Immature natural killer cell (primary cell): ENCODE results near the gene NFKBIL1. TPM values are rescaled to one million over a fixed set of nuclear protein-coding genes. Genes with fewer than 3 reads are reported as not detected.

ENCODE experiments used
- DNase-seq, 3 donors: peaks; one replicate each; pipeline ENCODE4 v3.0.0; 2022; ENCODE audit warnings: mixed read lengths in 1 of 3
- H3K27ac Mint-ChIP-seq, 6 donors: one replicate each; pipeline ENCODE4 v1.8.0; 2020; ENCODE audit warnings: mixed read lengths in 6 of 6, mild to moderate bottlenecking in 5 of 6, inconsistent platforms in 4 of 6, moderate library complexity in 3 of 6
- H3K27me3 Mint-ChIP-seq, 3 donors: one replicate each; pipeline ENCODE4 v1.8.0; 2020 to 2021; ENCODE audit warnings: low read depth in 3 of 3, mild to moderate bottlenecking in 3 of 3, mixed read lengths in 3 of 3, moderate library complexity in 3 of 3, inconsistent platforms in 1 of 3
- H3K36me3 Mint-ChIP-seq, 3 donors: one replicate each; pipeline ENCODE4 v1.8.0; 2020; ENCODE audit warnings: mixed read lengths in 3 of 3, inconsistent platforms in 2 of 3, mild to moderate bottlenecking in 2 of 3
- H3K4me1 Mint-ChIP-seq, 2 donors: one replicate each; pipeline ENCODE4 v1.8.0; 2020; ENCODE audit warnings: inconsistent platforms in 2 of 2, mild to moderate bottlenecking in 2 of 2, mixed read lengths in 2 of 2, moderate library complexity in 1 of 2
- H3K4me3 Mint-ChIP-seq, 5 donors: one replicate each; pipeline ENCODE4 v1.8.0; 2020; ENCODE audit warnings: mild to moderate bottlenecking in 5 of 5, mixed read lengths in 5 of 5, inconsistent platforms in 3 of 5, moderate library complexity in 3 of 5
- H3K9me3 Mint-ChIP-seq, 6 donors: one replicate each; pipeline ENCODE4 v1.8.0; 2020; ENCODE audit warnings: mild to moderate bottlenecking in 6 of 6, mixed read lengths in 6 of 6, inconsistent platforms in 4 of 6, moderate library complexity in 3 of 6
- polyA plus RNA-seq, 3 donors: library from polyadenylated mRNA; unstranded; fragments of 300-500 nt; fragmentation: Illumina TruSeq; gene quantifications; one replicate each; pipeline ENCODE4 v1.2.3, GENCODE V29; 2021

Gene NFKBIL1
- polyA plus RNA-seq, 3 donors from 2014 or later: 5.0 to 15.0 (median 13.6) TPM

- Mint-ChIP-seq H3K4me3 (peak within 1 kb of the TSS; percentile 79 to 96 (median 86)), H3K36me3 (peaks cover 3 to 6% (median 4%) of the 10 kb centered on the region in 3 donors), H3K27ac (peak within 1 kb of the TSS; percentile 86 to 97 (median 94))
Measured at GRCh38 chr6:31575335-31575901, 28.0 kb downstream of the NFKBIL1 start, which contains the start of gene TNF. Gene TNF, plus strand, starts transcription at chr6:31575565. Its CDS starts 177 bp downstream, at chr6:31575742.

DNA sequence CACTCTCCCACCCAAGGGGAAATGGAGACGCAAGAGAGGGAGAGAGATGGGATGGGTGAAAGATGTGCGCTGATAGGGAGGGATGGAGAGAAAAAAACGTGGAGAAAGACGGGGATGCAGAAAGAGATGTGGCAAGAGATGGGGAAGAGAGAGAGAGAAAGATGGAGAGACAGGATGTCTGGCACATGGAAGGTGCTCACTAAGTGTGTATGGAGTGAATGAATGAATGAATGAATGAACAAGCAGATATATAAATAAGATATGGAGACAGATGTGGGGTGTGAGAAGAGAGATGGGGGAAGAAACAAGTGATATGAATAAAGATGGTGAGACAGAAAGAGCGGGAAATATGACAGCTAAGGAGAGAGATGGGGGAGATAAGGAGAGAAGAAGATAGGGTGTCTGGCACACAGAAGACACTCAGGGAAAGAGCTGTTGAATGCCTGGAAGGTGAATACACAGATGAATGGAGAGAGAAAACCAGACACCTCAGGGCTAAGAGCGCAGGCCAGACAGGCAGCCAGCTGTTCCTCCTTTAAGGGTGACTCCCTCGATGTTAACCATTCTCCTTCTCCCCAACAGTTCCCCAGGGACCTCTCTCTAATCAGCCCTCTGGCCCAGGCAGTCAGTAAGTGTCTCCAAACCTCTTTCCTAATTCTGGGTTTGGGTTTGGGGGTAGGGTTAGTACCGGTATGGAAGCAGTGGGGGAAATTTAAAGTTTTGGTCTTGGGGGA, 28.7 kb downstream of the NFKBIL1 start:
- Mint-ChIP-seq H3K4me3 (peak overlapping the region; percentile 79 to 96 (median 86)), H3K27me3 (peaks cover 6 to 15% (median 10%) of the 10 kb centered on the region in 3 donors), H3K4me1 (peaks cover 90 to 92% of the 10 kb centered on the region in 2 donors), H3K9me3 (no peaks in the 10 kb centered on the region), H3K36me3 (peaks cover 4 to 6% (median 5%) of the 10 kb centered on the region in 3 donors), H3K27ac (peak overlapping the region; percentile 86 to 97 (median 94))
- no peak for DNase-seq

More at GRCh38 chr6:31575335-31575901, 28.0 kb downstream of the NFKBIL1 start, which contains the start of gene TNF:
- Mint-ChIP-seq H3K9me3 (no peaks in the 10 kb centered on the region), H3K27me3 (peaks cover 6 to 15% (median 8%) of the 10 kb centered on the region in 3 donors), H3K4me1 (peaks cover 85 to 92% of the 10 kb centered on the region in 2 donors)
- DNase-seq: peak in 1 of 3 donors; percentile 59

GRCh38 chr6:31576897-31577578, 29.6 kb downstream of the NFKBIL1 start:
- Mint-ChIP-seq H3K4me3 (peak overlapping the region; percentile 79 to 96 (median 86)), H3K4me1 (peaks cover 91 to 92% of the 10 kb centered on the region in 2 donors), H3K27ac (peak overlapping the region; percentile 86 to 97 (median 94)), H3K36me3 (peaks cover 7 to 10% (median 10%) of the 10 kb centered on the region in 3 donors), H3K27me3 (peaks cover 6 to 15% (median 10%) of the 10 kb centered on the region in 3 donors), H3K9me3 (no peaks in the 10 kb centered on the region)
- DNase-seq: peak; percentile 71 to 74 (median 74)

- H3K36me3 Mint-ChIP-seq: peaks cover 7 to 10% (median 10%) of the 10 kb centered on the region in 3 donors
- peak overlapping the region; percentile 86 to 97 (median 94) for H3K27ac Mint-ChIP-seq
- H3K4me1 Mint-ChIP-seq: peaks cover 91 to 92% of the 10 kb centered on the region in 2 donors
- peak overlapping the region; percentile 79 to 96 (median 86) for H3K4me3 Mint-ChIP-seq
- H3K27me3 Mint-ChIP-seq: peaks cover 6 to 13% (median 10%) of the 10 kb centered on the region in 3 donors
- no peaks in the 10 kb centered on the region for H3K9me3 Mint-ChIP-seq
- no peak for DNase-seq
Measured at GRCh38 chr6:31577579-31577966, 30.2 kb downstream of the NFKBIL1 start.

DNA sequence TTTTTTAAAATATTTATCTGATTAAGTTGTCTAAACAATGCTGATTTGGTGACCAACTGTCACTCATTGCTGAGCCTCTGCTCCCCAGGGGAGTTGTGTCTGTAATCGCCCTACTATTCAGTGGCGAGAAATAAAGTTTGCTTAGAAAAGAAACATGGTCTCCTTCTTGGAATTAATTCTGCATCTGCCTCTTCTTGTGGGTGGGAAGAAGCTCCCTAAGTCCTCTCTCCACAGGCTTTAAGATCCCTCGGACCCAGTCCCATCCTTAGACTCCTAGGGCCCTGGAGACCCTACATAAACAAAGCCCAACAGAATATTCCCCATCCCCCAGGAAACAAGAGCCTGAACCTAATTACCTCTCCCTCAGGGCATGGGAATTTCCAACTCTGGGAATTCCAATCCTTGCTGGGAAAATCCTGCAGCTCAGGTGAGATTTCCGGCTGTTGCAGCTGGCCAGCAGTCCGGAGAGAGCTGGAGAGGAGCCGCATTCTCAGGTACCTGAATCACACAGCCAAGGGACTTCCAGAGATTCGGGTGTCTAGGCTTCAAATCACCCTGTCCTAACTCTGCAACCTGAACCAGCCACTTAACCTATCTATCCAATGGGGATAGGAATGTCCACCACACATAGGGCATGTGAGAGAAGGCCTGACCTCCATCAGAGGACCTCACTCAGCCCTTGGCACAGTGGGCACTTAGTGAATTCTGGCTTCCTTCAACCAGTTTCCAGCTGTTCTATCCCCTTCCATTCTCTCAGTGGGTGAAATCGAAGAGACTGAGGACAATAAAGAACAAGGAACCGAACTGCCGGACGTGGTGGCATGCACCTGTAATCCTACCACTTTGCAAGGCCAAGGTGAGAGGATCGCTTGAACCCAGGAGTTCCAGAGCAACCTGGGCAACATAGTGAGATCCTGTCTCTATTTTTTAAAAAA, 31.0 kb downstream of the NFKBIL1 start:
- DNase-seq: no peak
- H3K9me3 Mint-ChIP-seq: no peaks in the 10 kb centered on the region
- H3K4me1 Mint-ChIP-seq: peaks cover 89 to 93% of the 10 kb centered on the region in 2 donors
- peaks cover 6 to 13% (median 10%) of the 10 kb centered on the region in 3 donors for H3K27me3 Mint-ChIP-seq
- peaks cover 10 to 14% (median 10%) of the 10 kb centered on the region in 3 donors for H3K36me3 Mint-ChIP-seq
- H3K4me3 Mint-ChIP-seq: peak overlapping the region; percentile 50 to 70 (median 54)
- peak overlapping the region; percentile 51 to 96 (median 80) for H3K27ac Mint-ChIP-seq

DNA sequence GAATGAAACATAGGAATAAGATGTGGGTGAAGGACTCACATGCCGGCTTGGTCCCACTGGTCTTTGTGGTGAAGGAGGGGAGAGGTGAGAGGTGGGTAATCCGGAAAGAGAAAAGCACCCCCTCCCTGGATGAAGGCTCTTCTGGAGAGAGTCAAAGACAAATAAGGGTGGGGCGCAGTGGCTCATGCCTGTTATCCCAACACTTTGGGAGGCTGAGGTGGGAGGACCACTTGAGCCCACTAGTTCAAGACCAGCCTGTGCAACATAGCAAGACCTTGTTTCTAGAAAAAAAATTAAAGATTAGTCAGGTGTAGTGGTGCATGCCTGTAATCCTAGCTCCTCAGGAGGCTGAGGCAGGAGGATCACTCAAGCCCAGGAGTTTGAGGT, 31.7 kb downstream of the NFKBIL1 start:
- peaks cover 85 to 87% of the 10 kb centered on the region in 2 donors for H3K4me1 Mint-ChIP-seq
- no peaks in the 10 kb centered on the region for H3K9me3 Mint-ChIP-seq
- H3K36me3 Mint-ChIP-seq: peaks cover 10 to 14% (median 10%) of the 10 kb centered on the region in 3 donors
- no peak for DNase-seq
- H3K27ac Mint-ChIP-seq: peak overlapping the region; percentile 34 to 96 (median 86)
- H3K27me3 Mint-ChIP-seq: peaks cover 6 to 13% (median 10%) of the 10 kb centered on the region in 3 donors
- H3K4me3 Mint-ChIP-seq: peak overlapping the region; percentile 21 to 100 (median 62)

DNA sequence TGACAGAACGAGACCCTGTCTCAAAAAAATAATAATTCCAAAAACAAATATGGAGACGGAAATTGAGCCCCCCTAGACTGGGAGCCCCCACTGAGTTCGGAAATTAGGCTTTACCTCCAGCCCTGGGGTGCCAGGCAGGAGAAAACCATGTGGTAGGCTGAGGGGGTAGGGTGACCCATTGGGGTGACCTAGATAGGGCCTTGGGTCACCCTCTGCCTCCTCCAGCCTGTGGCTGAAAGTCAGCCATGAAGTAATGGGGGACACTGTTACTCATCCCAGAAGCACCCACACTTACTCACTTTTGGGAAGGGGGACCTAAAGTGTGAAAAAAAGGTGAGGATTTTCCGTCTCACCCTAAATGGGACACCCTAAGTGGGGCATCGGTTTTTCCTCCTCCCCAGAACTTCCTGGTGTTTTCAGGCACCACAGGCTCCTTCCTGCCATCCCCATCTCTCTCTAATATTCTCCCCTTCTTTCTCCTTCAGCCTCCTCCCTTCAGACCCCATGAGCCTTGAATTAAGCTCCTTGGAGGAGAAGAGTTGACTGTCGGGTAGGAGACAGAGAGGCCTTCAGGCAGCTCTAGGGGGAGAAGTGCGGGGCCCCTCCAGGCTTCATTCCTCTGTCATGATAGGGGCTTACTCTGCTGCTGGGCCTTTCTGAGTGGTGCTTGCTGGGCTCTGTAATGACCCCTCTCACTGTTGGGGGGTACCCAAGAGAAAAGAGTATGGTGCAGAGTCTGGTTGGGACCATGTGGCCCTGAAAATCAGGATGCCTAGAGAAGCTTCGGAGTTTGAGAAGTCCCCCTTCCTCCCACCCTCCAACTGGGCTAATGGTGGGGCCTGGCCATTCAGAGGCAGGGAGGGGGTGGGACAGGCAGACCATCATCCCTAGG, 32.4 kb downstream of the NFKBIL1 start:
- Mint-ChIP-seq H3K27ac (peak overlapping the region; percentile 89 to 99 (median 96)), H3K27me3 (peaks cover 4 to 10% (median 8%) of the 10 kb centered on the region in 3 donors), H3K9me3 (no peaks in the 10 kb centered on the region), H3K36me3 (peaks cover 10 to 14% (median 10%) of the 10 kb centered on the region in 3 donors), H3K4me1 (peaks cover 80 to 82% of the 10 kb centered on the region in 2 donors), H3K4me3 (peak overlapping the region; percentile 96 to 100 (median 99))
- DNase-seq: no peak

GRCh38 chr6:31580438-31580740, 33.0 kb downstream of the NFKBIL1 start:
- H3K27ac Mint-ChIP-seq: peak overlapping the region; percentile 89 to 99 (median 96)
- H3K9me3 Mint-ChIP-seq: no peaks in the 10 kb centered on the region
- no peak for DNase-seq
- peaks cover 10 to 14% (median 11%) of the 10 kb centered on the region in 3 donors for H3K36me3 Mint-ChIP-seq
- H3K4me1 Mint-ChIP-seq: peaks cover 77 to 82% of the 10 kb centered on the region in 2 donors
- H3K27me3 Mint-ChIP-seq: peaks cover 3 to 10% (median 8%) of the 10 kb centered on the region in 3 donors
- H3K4me3 Mint-ChIP-seq: peak overlapping the region; percentile 96 to 100 (median 99)

GRCh38 chr6:31580807-31581433, 33.5 kb downstream of the NFKBIL1 start:
- Mint-ChIP-seq H3K27ac (peak overlapping the region; percentile 89 to 99 (median 96)), H3K36me3 (peaks cover 10 to 14% (median 14%) of the 10 kb centered on the region in 3 donors), H3K9me3 (no peaks in the 10 kb centered on the region), H3K27me3 (peaks cover 2 to 8% (median 6%) of the 10 kb centered on the region in 3 donors), H3K4me1 (peaks cover 77 to 82% of the 10 kb centered on the region in 2 donors), H3K4me3 (peak overlapping the region; percentile 96 to 100 (median 99))
- DNase-seq: peak; percentile 90 to 91 (median 91)

GRCh38 chr6:31581434-31582229, 34.2 kb downstream of the NFKBIL1 start:
- H3K4me3 Mint-ChIP-seq: peak overlapping the region; percentile 96 to 100 (median 99)
- H3K4me1 Mint-ChIP-seq: peaks cover 77 to 82% of the 10 kb centered on the region in 2 donors
- peaks cover 4 to 14% (median 13%) of the 10 kb centered on the region in 3 donors for H3K36me3 Mint-ChIP-seq
- peaks cover 2 to 8% (median 3%) of the 10 kb centered on the region in 3 donors for H3K27me3 Mint-ChIP-seq
- H3K9me3 Mint-ChIP-seq: no peaks in the 10 kb centered on the region
- H3K27ac Mint-ChIP-seq: peak overlapping the region; percentile 89 to 99 (median 96)
- peak in 1 of 3 donors; percentile 27 for DNase-seq

- Mint-ChIP-seq H3K36me3 (peaks cover 4 to 14% (median 10%) of the 10 kb centered on the region in 3 donors), H3K27me3 (peaks cover 0 to 4% (median 0%) of the 10 kb centered on the region in 3 donors), H3K27ac (peak within 1 kb of the TSS; percentile 89 to 99 (median 96)), H3K4me3 (peak within 1 kb of the TSS; percentile 96 to 100 (median 99)), H3K9me3 (no peaks in the 10 kb centered on the region), H3K4me1 (peaks cover 77 to 82% of the 10 kb centered on the region in 2 donors)
- no peak for DNase-seq
Measured at GRCh38 chr6:31582230-31582643, 34.8 kb downstream of the NFKBIL1 start, which contains the start of gene LTB. Gene LTB, minus strand, starts transcription at chr6:31582424. Its CDS starts 7 bp downstream, at chr6:31582417.
